RPMI8226 (cell line): ENCODE results near the gene KCNQ2.

Experiments
- DNase-seq: peaks from one replicate; pipeline ENCODE4 v3.0.0-alpha.2; 2015

Gene KCNQ2

GRCh38 chr20:63413323-63413722 is 59.1 kb downstream of the KCNQ2 start:
- DNase-seq, result no peak

GRCh38 chr20:63412889-63413288 is 59.6 kb downstream of the KCNQ2 start:
- DNase-seq, result no peak

- no peak for DNase-seq
These were observed 60.4 kb downstream of the KCNQ2 start for GRCh38 chr20:63411898-63412631.

GRCh38 chr20:63411151-63411897 is 61.1 kb downstream of the KCNQ2 start:
- no peak for DNase-seq

- DNase-seq, result no peak
These were observed 62.5 kb downstream of the KCNQ2 start for GRCh38 chr20:63409834-63410435.

- peak; percentile 52 for DNase-seq
These were observed 63.2 kb downstream of the KCNQ2 start for GRCh38 chr20:63409066-63409833.

GRCh38 chr20:63408684-63409046 is 63.8 kb downstream of the KCNQ2 start:
- no peak for DNase-seq

GRCh38 chr20:63407928-63408683 is 64.3 kb downstream of the KCNQ2 start:
- DNase-seq, result no peak

- no peak for DNase-seq
These were observed 65.7 kb downstream of the KCNQ2 start for GRCh38 chr20:63406617-63407245.

- no peak for DNase-seq
These were observed 66.4 kb downstream of the KCNQ2 start for GRCh38 chr20:63406011-63406410.

- DNase-seq, result no peak
These were observed 67.2 kb downstream of the KCNQ2 start for GRCh38 chr20:63405102-63405730.

GRCh38 chr20:63404129-63405085 is 68.0 kb downstream of the KCNQ2 start:
- DNase-seq, result peak; percentile 42

GRCh38 chr20:63403403-63404105 is 68.9 kb downstream of the KCNQ2 start:
- no peak for DNase-seq

GRCh38 chr20:63402860-63403220 is 69.6 kb downstream of the KCNQ2 start:
- DNase-seq, result peak; percentile 43

GRCh38 chr20:63402181-63402859 is 70.1 kb downstream of the KCNQ2 start:
- peak; percentile 66 for DNase-seq

GRCh38 chr20:63401384-63402110 is 70.9 kb downstream of the KCNQ2 start:
- DNase-seq, result no peak

- no peak for DNase-seq
These were observed 71.8 kb downstream of the KCNQ2 start for GRCh38 chr20:63400486-63401210.
